Nephron (organoid): Measurements from ENCODE around the gene MYO1B.
A peak's percentile ranks its signal among the peaks of the same experiment; 100 is the strongest.

Source experiments
- H3K27ac Mint-ChIP-seq, 3 experiments: 2 replicates each; pipeline ENCODE4 v1.8.0; 2020; ENCODE audit warnings: mixed read lengths in 3 of 3, mild to moderate bottlenecking in 2 of 3, moderate library complexity in 1 of 3
- H3K27me3 Mint-ChIP-seq: 2 replicates; pipeline ENCODE4 v1.8.0; 2021; ENCODE audit warnings: low read depth, mild to moderate bottlenecking, moderate library complexity, mixed read lengths
- H3K36me3 Mint-ChIP-seq: 2 replicates; pipeline ENCODE4 v1.8.0; 2020; ENCODE audit warnings: low read depth, mixed read lengths
- H3K4me1 Mint-ChIP-seq: 2 replicates; pipeline ENCODE4 v1.8.0; 2020; ENCODE audit warnings: mixed read lengths
- H3K4me3 Mint-ChIP-seq, 3 experiments: 2 replicates each; pipeline ENCODE4 v1.8.0; 2020; ENCODE audit warnings: mild to moderate bottlenecking in 3 of 3, mixed read lengths in 3 of 3, moderate library complexity in 2 of 3
- H3K9me3 Mint-ChIP-seq: 2 replicates; pipeline ENCODE4 v1.8.0; 2020; ENCODE audit warnings: mixed read lengths
- TF ChIP-seq, protein P1 (sequence below), 3 experiments: fragments of 200-600 bp; sonication (generic); IDR thresholded peaks; one replicate each; pipeline ENCODE4 v1.5.0; 2021; ENCODE audit warnings: antibody characterized with exemption in 3 of 3; ENCODE audit not compliant: unreplicated experiment in 3 of 3

Gene MYO1B

DNA sequence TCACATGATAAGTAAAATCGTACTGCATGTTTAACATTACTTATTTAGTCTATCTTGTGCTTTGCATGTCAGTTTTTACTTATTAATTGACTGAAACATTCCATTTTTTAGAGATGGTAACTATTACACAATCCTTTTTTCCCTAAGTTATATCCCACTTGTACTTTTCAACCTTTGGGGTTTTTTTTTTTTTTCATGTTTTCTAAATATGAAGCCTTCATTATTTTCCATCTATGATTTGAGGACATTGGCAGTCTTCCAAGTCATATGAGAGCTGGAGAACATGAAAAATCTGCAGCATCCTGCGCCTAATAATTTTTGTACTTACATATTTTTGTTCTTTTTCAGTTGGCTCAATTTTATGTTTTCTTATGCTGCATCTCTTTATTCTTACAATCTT is 113.9 kb downstream of the MYO1B start:
- TF ChIP-seq, protein P1, sequence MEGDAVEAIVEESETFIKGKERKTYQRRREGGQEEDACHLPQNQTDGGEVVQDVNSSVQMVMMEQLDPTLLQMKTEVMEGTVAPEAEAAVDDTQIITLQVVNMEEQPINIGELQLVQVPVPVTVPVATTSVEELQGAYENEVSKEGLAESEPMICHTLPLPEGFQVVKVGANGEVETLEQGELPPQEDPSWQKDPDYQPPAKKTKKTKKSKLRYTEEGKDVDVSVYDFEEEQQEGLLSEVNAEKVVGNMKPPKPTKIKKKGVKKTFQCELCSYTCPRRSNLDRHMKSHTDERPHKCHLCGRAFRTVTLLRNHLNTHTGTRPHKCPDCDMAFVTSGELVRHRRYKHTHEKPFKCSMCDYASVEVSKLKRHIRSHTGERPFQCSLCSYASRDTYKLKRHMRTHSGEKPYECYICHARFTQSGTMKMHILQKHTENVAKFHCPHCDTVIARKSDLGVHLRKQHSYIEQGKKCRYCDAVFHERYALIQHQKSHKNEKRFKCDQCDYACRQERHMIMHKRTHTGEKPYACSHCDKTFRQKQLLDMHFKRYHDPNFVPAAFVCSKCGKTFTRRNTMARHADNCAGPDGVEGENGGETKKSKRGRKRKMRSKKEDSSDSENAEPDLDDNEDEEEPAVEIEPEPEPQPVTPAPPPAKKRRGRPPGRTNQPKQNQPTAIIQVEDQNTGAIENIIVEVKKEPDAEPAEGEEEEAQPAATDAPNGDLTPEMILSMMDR (IDR thresholded peaks at IDR 0.05; ENCODE audit: unreplicated experiment in 3 of 3), result no peak
- Mint-ChIP-seq H3K9me3 (no peaks in the 10 kb centered on the region), H3K27ac (peak overlapping the region; percentile 68 to 90 (median 69)), H3K4me1 (peaks cover 24% of the 10 kb centered on the region), H3K36me3 (peaks cover 48% of the 10 kb centered on the region), H3K4me3 (no peak overlapping the region), H3K27me3 (no peaks in the 10 kb centered on the region)

DNA sequence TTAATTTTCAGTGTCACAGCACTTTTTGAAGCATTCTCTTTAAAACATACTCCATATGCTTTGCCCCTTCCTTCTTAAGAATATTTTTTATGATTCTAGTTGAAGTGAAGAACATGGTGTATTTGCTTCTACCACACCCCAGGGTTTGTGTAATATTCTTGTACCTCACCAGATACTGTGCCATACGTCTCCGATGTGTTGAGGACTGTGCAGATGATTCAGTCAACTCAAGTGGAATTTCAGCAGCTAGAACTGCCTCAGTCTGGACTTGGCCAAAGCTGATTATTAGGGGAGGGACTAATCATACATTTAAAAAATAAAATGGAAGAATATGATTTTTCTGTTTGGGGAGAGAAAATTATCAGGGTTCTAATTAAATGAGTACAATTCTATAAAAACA is 115.7 kb downstream of the MYO1B start:
- H3K4me1 Mint-ChIP-seq, result peaks cover 24% of the 10 kb centered on the region
- peak overlapping the region in 2 of 3 experiments; percentile 34 to 65 for H3K27ac Mint-ChIP-seq
- H3K36me3 Mint-ChIP-seq, result peaks cover 49% of the 10 kb centered on the region
- no peaks in the 10 kb centered on the region for H3K27me3 Mint-ChIP-seq
- no peak overlapping the region for H3K4me3 Mint-ChIP-seq
- H3K9me3 Mint-ChIP-seq, result no peaks in the 10 kb centered on the region
- TF ChIP-seq, protein P1 (IDR thresholded peaks at IDR 0.05; ENCODE audit: unreplicated experiment in 3 of 3), result no peak

DNA sequence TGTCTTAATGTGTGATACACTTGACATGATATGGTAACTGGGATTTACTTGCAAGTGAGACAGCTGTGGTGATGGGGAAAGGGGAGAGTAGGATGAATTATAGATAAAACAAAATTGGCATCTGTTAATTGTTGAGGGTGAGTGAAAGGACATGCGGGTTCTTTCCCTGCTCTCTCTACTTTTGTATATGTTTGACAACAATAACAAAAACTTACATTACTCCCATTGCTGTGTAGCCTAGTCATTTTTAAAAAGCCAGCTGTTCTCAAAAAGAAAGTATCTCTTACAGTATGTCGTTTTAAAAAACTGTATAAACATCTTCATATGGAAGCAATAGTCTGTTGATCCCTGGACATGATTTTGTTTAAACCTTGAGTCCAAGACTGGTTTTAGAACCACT is 117.6 kb downstream of the MYO1B start:
- TF ChIP-seq, protein P1 (IDR thresholded peaks at IDR 0.05; ENCODE audit: unreplicated experiment in 3 of 3), result no peak
- H3K4me3 Mint-ChIP-seq, result no peak overlapping the region
- peaks cover 24% of the 10 kb centered on the region for H3K4me1 Mint-ChIP-seq
- H3K27ac Mint-ChIP-seq, result peak overlapping the region in 2 of 3 experiments; percentile 10 to 52
- H3K27me3 Mint-ChIP-seq, result no peaks in the 10 kb centered on the region
- peaks cover 48% of the 10 kb centered on the region for H3K36me3 Mint-ChIP-seq
- no peaks in the 10 kb centered on the region for H3K9me3 Mint-ChIP-seq

DNA sequence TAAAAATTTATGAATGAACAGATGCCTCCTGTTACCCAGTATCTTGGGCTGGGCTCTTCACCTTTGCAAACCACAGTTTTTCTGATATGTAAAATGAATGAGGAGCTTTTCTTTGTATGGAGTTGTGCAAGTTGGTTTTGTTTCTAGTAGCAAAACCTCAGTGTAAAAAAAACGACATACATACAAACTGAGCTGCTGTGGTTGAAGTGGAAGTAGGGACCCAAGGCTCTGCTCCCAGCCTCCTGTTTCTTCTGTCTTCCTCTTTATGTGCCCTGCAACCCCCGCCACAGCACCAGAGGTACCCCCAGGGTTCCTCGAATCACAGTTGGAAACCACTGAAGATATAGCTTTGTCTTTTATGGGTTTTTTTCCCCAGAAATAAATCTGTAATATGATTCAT is 118.1 kb downstream of the MYO1B start:
- TF ChIP-seq, protein P1 (IDR thresholded peaks at IDR 0.05; ENCODE audit: unreplicated experiment in 3 of 3), result no peak
- no peak overlapping the region for H3K4me3 Mint-ChIP-seq

DNA sequence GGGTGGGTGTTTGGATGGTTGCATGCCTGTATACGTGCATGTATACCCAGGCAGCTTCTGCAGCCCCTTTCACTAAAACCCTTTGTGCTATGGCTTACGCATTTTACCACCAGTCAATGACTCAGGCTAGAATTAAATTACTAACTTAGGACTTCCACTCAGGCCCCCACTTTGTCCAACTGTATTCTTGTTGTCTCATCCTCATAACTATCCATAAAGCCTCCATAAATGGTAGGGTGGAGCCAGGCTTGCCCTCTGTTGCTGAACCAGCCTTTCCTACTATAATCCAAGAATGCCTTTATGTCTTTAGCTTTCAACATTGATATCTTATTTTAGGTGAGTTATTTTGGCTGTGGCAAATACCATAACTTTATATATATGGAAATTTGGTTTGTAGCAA is 119.9 kb downstream of the MYO1B start:
- H3K36me3 Mint-ChIP-seq, result peaks cover 54% of the 10 kb centered on the region
- peaks cover 6% of the 10 kb centered on the region for H3K4me1 Mint-ChIP-seq
- no peak overlapping the region for H3K27ac Mint-ChIP-seq
- no peaks in the 10 kb centered on the region for H3K27me3 Mint-ChIP-seq
- TF ChIP-seq, protein P1 (IDR thresholded peaks at IDR 0.05; ENCODE audit: unreplicated experiment in 3 of 3), result no peak
- H3K9me3 Mint-ChIP-seq, result no peaks in the 10 kb centered on the region
- H3K4me3 Mint-ChIP-seq, result no peak overlapping the region

More for the DNA sequence above, 118.1 kb downstream of the MYO1B start:
- Mint-ChIP-seq H3K36me3 (peaks cover 49% of the 10 kb centered on the region), H3K9me3 (no peaks in the 10 kb centered on the region), H3K27ac (peak overlapping the region in 2 of 3 experiments; percentile 10 to 52), H3K27me3 (no peaks in the 10 kb centered on the region), H3K4me1 (peaks cover 22% of the 10 kb centered on the region)

DNA sequence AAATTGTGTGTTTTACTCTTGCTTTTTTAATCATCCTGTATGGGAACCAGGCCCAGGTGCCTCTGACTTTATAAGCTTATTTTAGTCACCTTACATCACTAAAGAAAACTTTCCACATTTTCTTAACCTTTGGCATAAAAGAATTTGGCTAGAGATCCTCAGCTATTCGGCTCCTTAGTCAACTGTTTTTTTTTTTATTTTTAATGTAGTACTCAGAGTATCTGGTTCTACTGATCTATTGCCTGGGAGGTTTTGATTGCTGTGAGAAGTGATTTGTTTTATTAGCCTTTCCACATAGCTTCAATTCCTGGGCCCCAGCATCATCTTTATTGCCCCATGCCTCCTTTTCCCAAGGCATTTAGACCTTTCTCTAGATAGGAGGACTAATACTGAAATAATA is 121.0 kb downstream of the MYO1B start:
- Mint-ChIP-seq H3K4me3 (no peak overlapping the region), H3K27me3 (no peaks in the 10 kb centered on the region), H3K9me3 (no peaks in the 10 kb centered on the region), H3K4me1 (peaks cover 6% of the 10 kb centered on the region), H3K36me3 (peaks cover 65% of the 10 kb centered on the region), H3K27ac (peak overlapping the region in 1 of 3 experiments; percentile 20)
- TF ChIP-seq, protein P1 (IDR thresholded peaks at IDR 0.05; ENCODE audit: unreplicated experiment in 3 of 3), result no peak
